Measurements from ENCODE around the gene GFPT1.

DNA sequence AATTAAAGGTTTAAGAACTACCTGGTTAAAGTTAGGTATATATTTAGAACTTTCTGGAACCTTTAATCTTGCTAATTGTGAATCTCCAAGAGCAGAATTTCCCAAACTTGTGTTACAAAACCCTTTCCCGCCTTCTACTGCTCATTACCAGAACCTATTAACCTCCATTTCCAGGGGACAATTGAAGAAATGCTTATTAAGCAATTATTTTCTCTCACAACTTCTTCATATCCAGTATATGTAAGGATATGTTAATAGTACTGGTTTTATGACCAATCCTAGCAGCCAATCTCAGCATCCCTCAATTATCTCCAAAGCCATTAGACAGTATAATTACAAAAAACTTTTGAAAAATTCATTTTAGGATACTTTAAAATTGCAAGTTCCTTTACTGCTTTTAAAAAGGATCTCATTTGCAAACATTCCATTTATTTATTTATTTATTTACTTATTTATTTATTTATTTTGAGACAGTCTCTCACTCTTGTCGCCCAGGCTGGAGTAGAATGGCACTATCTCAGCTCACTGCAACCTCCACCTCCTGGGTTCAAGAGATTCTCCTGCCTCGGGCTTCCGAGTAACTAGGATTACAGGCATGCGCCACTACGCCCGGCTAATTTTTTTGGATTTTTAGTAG, 3.7 kb downstream of the GFPT1 start:
- TF ChIP-seq POLR2A (IDR thresholded peaks at IDR 0.05) = no peak
- TF ChIP-seq, protein P1, sequence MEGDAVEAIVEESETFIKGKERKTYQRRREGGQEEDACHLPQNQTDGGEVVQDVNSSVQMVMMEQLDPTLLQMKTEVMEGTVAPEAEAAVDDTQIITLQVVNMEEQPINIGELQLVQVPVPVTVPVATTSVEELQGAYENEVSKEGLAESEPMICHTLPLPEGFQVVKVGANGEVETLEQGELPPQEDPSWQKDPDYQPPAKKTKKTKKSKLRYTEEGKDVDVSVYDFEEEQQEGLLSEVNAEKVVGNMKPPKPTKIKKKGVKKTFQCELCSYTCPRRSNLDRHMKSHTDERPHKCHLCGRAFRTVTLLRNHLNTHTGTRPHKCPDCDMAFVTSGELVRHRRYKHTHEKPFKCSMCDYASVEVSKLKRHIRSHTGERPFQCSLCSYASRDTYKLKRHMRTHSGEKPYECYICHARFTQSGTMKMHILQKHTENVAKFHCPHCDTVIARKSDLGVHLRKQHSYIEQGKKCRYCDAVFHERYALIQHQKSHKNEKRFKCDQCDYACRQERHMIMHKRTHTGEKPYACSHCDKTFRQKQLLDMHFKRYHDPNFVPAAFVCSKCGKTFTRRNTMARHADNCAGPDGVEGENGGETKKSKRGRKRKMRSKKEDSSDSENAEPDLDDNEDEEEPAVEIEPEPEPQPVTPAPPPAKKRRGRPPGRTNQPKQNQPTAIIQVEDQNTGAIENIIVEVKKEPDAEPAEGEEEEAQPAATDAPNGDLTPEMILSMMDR (IDR thresholded peaks at IDR 0.05) = no peak

All from uterus (tissue), 2 donors.